ENCODE data around the gene VPS13D.
A peak's percentile ranks its signal among the peaks of the same experiment; 100 is the strongest.

Gene VPS13D

DNA sequence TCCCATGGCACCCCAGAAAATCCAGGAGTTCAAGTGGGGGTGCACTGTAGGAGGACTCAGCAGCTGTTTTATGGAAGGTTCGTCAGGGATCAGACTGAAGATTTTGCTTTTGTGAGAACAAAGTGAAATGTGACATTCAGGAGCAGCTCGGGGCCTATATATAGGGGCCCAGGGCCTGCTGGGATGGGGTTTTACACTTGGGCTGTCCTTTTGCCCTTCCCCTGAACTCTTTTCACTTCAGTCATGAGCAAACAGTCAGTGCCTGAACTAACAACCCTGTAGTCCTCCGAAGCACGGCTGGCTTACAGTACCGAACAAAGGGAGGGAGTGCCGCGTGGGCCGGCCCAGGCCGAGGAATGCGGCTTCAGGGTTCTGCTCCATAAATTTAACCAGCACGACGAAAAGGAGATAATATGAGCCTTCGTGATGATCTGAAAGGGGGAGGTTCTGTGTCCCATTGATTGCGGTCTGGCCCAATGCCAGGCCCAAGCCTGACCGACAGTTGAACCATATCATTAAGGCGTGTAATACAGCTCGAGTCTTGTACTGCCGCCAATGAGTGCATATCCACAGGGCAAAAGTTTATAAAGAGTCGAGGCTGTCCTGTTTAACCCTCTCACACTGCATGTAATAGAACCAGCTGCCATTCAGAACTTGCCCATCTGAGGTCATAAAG is 248.2 kb downstream of the VPS13D start:
- peak; percentile 51 for DNase-seq

DNA sequence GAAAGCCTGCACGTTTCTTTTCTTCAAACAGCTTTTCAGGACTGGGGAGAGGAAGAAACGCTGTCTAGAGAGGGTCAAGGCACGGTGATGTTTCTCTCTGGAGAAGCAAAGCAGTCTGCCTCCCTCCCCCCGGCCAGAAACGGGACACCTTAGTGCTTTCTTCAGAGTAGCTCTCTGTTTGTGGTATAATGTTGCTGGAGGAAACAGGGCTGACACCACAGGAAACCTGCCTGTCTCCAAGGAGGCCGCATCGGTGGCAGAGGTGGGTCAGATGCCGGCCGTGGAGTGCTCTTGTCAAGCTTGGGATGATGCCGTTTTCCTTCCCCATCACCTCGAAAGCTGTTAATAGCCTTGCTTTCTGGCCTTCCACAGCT is 248.8 kb downstream of the VPS13D start:
- DNase-seq = no peak

DNA sequence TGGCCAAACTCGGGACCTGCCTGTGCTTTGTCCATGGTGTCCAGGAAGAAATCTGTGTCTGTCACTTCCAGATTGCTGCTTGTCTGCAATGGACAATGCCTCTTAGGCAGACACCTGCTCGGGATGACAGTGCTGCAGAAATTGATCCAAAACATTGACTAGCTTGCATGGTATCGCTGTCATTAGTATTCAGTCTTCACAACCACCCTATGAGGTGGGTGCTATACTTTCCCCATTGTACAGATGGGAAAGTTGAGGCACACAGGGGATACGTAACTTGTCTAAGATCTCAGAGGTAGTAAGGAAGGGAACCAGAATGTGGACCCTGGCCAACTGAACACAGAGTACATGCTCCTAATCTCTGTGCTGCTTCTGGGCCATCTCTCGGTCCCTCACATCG is 249.5 kb downstream of the VPS13D start:
- no peak for DNase-seq

DNA sequence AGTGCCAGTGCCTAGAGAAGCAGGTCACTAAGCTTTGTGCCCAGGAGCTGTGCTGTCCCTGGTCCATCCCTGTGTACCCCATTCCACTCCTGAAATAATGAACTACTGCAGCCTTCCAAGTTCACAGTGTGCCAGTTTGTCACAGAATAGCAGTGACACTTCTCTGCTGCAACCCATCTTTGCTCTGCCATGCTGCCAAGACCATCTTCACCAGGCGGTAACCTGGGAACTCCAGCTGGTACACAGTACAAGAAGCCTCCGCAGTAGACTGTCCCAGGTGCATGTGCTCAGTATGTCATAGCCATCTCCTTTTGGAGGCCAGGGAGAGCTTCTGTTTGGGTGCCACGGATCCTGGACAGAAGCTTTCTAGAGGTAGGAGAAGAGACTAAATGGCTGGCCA is 250.2 kb downstream of the VPS13D start:
- no peak for DNase-seq

DNA sequence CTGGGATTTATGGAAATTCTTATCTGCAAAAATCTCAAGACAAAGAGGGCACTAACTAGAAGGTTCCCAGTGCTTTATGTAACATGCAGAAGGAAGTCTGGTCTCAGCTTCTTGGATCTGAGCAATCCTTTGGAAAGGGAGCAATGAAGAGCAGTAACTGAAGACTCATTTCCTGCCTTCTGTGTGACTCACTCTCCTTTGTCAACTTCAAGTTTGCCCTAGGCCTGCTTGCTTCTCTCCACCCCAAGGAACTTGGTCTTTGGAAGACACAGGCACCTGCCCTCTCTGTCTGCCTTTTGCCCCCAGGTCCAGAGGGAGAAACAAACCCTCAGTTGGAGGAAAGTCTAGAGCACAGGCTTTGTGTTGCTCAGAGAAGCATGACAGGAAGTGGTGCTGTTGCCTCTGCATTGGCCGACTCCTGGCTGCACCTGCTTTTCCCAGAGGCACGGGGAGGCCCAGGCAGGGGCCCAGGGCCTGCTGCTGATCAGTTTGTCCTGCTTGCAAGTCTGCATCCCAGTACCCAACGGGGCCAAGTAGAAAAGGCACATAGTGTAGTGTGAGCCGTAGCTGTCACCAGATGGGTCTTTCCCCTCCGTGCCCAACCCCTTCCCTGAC is 251.0 kb downstream of the VPS13D start:
- no peak for DNase-seq

DNA sequence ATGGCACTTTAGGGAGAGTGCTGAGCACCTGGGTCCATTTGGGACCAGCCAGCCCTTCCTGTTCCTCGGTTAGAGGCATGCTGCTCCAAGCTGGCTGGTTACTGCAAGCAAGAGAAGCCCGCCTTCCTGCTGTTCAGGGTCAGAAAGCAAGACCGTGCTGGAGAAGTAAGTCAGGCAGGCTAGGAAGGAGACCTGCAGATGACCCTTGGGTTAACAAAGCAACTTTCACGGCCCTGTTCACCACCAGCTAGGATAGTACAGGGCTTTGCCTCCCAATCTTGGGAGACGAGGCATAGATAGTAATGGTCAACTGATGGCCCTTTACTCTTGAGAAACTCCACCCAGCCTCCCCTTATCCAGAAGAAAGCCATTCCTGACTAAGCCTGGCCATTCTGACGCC is 252.1 kb downstream of the VPS13D start:
- DNase-seq = no peak

DNA sequence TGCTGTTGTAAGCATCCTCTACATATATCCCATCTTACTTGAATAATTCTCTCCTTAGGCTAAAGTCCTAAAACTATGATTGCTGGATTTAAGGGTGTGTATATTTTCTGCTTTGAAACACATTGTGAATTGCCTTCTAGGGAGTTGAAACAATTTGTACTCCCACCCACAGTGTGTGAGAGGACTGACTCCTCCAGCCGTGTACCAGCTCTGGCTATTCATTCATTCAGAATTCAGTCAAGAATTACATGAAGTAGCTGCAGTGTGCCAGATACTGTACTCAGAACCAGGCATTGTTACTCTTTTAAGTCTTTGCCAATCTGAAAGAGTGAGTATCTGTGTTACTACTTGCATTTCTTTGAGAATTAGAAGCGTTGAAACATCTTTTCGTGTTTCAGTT is 253.2 kb downstream of the VPS13D start:
- DNase-seq = no peak

DNA sequence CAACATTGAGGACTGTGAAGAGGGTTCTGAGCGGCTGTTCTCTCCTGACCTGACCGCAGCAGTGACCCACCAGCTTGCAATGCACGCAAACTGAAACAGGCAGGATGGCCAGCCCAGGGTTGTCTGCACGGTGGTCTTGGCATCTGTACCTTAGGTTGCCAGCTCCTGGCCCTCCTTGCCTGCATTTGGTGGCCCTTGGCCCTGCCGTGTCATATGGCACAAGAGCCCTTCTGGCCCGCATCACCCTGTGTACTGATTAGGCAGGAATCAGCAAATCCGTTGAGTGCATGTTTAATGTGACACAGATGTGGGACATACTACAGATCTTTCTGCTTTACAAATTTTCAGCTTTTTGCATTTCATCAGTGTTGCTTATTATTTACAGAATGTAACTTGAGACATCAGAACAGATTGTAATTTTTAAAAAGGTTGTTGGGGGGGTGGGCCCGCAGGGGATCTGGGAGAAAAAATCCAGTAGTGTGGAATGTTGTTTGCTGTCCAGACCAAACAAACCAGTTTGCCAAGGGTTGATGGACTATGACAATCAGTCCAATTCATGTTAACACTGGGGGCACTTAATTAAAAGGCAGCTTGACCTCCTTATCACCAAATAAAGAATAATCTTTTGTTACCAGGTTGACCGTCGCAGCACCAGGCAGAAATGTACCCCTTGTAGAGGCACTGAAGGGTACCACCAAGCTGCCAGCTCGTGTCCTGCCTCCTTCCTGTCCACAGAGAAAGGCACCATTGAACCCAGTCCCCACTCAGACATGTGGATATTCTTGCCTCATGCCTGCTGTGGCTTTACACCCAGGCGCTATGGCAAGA is 255.6 kb downstream of the VPS13D start:
- DNase-seq = no peak

DNA sequence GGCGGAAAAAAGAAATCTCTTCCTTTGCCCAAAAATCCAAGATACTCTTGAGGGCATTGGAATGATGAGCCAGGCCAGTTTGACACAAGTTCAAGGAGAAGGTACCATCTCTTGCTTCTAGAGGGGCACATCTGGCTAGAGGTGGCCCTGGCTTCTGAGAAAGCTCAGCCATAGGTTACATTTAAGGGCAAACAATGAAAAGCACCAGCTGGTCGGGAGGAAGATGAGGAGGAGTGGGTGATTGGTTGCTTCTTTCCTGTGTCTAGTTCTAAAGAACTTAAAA is 256.2 kb downstream of the VPS13D start:
- no peak for DNase-seq

DNA sequence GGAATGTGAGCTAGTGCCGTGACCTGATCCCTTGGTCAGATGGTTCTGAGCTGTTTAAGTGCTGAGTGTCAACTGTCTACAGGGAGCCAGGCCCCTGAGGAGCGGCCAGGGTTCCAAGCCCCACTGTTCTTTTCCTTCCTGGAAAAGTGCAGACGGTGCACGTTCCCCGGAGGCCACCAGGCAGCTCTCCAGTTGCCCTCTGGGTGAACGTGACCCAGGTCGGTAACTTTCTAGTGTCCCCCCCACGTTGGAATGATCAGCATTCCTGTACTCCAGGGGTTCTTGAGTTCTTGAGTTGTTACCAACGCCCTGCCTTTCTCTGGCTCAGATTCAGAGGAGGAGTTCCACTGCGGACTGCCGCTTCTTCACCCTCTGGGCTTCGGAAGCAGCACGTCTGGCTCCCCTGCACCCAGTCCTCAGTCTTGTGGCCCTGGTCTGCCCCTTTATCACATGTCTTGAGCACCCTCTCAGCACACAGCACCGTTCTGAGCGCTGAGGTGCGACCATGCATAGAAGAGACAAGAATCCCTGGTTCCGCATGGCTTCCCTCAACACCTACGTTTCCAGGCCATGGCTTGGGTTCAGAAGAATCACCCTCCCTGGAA is 256.7 kb downstream of the VPS13D start:
- DNase-seq = no peak

DNA sequence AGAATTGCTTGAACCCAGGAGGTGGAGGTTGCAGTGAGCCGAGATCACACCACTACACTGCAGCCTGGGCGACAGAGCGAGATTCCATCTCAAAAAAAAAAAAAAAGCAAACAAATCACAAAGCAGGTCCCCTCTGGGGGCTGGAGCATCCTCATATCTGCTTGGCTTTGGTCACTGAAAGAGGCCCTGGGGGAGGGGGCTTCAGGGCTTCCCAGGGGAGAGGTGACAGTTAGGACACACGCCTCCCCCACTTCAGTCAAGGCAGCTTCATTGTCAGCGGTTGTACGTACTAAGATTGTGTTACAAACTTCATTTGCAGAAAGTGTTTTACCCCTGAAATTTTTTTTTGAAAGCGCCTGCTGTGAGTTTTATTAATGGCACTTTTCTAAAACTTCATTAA is 257.7 kb downstream of the VPS13D start:
- DNase-seq = no peak

DNA sequence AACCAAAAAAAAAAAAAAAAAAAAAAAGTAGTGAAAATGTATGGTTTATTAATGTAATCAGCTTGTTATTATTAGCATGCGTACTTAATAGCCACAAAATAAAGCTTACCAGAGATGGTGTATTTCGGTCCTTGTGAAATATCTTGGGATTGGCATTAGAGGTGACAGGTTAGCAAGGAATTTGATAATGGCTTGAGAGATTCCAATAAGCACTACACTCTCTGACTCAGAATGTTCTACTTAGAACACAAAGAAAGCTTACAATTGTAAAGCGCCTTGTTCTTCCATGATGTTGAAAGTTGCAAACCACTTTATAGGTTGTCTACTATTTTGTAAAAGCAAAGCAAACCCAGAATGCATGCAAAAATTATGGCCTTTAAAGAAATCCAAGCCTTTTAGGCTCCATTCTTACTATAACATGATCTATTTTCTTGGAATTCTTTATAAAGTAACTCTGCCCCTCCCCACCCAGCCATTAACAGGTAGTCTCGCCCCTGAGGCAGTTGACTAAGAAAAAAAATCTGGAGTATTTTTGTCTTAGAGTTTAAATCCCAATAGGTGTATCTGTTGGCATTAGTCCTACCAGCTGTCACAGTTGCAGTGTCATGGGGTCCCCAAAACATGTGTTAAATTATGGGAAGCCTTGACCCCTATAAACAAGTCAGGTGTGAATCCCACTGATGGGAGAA is 259.0 kb downstream of the VPS13D start:
- DNase-seq = no peak

DNA sequence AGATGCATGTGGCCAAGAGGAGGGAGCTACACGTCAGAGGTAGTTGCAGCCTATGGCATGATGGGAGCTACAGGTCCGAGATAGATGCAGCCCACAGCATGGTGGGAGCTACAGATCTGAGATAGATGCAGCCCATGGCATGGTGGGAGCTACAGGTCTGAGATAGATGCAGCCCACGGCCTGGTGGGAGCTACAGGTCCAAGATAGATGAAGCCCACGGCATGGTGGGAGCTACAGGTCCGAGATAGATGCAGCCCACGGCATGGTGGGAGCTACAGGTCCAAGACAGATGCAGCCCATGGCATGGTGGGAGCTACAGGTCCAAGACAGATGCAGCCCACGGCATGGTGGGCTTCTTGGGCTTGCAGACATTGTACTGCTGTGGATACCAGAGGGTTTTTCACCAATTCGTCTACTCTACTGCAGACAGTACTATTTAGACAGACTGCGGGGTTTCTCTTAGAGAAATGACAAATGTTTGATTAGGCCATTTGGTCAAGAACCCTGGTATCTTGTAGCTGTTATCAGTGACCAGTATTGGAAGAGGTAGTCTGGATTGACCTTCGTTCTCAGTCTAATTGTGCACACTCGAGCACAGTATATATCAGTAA is 260.8 kb downstream of the VPS13D start:
- no peak for DNase-seq

DNA sequence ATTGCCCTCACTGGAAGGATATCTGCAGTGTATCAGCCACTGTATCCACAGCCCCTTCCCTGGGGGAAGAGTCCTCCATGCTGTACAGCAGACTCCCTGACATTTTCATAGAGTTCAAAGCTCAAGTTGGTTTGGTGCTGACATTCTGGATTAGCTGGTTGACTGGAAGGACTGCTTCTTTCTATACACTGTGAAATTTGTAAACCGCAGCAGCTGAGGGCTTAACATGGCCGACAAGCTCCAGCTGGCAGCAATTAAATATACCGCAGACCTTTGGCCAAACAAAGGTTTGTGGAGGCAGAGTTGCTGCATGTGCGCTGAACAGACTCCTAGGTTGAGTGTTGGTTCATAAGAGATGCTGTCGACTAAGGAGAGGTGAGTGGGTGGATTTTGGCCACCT is 261.8 kb downstream of the VPS13D start:
- no peak for DNase-seq

DNA sequence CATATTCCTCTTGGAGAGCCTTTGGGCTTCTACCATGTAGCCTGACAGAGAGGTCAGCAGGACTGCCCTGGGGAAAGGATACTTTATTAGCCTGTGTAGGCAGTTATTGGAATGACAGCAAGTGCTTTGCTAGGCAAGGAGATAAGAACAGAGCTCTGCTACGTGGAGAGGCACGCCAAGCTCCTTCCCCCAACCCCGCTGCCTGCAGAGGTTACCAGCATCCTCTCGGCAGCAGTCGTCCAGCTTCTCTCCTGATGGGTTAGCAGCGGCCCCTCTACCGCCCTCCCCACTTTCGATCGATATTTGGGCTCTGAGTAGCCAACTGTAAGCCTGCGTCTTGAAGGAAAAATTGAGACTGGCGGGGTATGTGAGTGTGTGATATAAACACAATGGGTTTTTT is 265.9 kb downstream of the VPS13D start:
- DNase-seq = no peak

DNA sequence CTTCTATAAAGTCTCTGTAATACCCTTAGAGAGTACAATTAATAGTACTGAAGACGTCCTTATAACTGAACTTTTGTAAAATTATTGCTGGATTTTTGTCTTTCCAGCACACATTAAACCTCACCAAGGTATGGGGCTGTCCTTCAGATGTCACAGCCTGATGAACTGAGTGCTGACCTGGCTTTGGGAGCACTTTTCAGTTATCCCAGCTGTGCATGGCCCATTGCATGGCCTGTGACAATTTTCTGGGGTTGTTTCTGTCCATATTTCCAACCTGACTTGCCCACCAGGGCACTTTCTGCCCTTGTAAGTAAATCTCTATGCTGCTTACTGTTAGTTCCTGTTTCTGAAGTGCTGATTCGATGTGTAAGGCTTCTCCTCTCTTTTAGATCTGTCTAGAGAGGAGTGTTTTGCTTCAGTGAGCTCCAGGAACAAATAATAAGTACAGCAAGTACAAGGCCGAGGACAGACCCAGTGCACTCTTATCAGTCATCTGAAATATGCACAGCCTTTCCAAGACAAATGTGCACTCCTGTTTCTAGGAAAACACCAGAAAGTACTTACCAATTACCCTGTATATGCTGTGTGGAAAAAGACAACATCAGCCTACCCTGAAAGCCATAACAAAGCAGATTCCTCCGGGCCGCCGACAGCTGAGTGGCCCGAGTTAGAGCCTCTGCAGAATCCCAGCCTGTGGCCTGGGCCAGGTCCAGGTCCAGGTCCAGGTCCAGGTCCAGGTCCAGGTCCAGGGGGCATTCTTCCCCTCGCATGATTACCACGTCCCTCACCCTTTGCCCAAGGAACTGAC is 266.5 kb downstream of the VPS13D start:
- DNase-seq = no peak

DNA sequence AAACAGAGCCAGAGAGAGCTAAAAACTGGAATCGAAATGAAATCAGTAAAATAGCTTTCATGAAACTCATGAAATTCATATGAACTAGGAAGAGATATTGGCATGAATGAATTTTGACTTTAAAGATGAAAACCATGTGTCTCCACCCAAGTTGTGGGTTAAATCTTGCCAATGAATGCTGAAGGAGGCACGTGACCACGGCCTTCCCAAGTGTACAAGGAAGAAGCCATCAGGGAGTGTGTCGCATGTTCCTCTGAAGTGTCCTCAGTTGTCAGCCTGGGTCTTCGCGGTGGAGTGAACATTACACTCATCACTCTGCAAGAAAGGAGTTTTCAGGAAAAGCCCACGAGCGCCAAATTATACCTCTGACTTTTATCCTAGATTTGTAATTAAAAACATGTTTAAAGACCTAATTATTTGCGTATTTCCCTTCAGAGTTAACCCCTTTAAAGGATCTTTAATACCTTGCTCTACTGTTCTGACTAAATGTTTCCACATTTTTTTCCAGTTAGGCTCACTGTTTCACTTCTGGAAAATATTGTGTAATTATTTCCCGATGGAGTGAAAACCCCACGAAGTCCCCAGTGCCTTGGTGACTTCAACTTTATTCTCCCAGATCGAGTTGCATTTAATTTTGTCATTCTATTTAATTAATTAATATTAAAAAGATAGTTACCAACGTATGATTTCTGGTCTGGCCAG is 269.9 kb downstream of the VPS13D start:
- no peak for DNase-seq

DNA sequence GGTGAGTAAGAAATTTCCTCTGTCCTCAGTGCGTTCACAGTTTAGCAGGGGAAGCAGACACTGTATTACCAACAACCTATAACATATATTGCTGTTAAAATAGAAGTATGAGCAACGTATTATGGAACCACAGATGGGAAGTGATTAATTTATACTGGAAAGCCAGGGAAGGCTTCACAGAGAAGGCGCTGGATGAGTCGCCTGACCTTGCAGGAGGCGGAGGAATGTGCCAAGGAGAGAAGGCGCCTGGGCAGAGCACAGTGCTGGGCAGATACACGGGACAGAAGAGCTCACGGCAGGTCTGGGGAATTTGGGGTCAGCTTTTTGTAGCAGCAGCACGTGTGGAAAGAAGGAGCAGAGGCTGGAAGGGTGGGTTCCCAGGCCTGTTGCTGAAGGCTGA is 271.8 kb downstream of the VPS13D start:
- DNase-seq = no peak

DNA sequence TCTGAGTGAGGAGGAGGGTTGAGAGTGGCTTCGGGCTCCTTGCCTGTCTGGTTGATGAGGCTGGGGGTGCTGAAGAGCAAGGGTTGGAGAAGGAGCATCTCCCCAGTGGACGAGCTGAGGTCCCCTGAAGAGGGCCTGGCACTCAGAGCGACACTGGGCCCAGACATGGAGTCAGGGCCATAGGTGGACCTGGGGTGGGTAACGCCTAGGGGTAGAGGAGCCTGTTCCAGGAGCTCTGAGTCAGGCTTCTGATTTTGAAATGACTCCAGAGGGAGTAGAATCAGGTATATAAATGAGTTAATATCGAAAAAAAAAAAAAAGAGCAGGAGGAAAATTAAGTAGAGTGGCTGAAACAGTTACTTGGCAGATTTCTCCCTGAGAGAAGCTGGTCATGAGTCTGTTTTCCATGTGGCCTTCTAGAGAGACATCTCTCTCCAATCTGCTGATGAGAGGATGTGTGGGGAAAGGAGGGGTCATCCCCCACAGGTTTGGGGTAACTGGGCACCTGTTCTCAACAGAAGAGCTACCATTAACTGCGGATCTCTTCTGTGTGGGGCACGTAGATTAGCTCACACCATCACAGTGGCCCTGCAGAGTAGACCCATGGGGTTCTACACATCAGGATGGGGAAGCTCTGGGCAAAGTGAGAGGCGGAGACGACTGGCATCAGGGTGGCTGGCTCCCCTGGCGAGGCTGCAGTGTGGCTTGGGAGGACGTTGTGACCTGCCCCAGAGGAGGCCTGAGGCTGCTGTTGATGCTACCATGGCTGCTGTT is 272.7 kb downstream of the VPS13D start:
- DNase-seq = no peak

DNA sequence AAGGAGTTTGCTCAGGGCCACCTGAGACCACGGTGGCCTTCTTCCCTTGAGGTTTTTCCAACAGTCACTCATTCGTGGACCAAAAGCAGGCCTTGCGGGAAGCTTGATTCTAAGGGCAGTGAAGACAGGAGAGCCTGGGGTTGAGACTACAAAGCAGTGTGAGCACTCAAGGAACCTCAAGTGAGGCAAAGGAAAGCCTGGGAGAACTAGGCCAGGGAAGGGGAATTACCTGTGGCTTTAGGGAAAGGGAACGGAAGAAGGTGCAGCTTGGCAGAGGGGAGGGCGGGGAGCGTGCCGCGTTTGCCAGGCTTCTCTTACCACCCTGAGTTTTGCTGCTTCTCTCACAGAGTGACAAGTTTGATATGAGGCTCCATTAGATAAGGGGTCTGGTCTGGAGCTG is 273.9 kb downstream of the VPS13D start:
- no peak for DNase-seq

DNA sequence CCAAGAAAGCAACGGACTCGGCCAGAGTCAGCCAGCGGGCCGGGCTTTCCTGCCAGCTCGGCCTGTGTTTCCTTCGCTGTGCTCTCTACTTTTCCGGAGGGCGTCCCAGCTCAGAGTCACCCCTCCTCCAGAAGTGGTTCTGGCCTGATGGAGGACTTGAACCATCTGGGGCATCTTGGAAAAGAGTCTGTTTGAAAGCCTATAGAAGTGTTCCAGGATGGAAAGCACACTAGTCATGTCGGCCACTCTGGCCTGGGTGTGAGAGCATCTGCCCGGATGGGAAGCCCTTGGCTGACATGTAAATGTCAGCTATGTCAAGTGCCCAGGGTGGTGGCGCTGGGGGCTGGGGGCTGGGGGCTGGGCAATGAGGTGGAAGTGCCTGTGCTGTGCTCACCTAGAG is 274.8 kb downstream of the VPS13D start:
- no peak for DNase-seq
